Endothelial cell of umbilical vein (primary cell): Measurements from ENCODE around the gene PRDM16. TPM values are rescaled to one million over a fixed set of nuclear protein-coding genes. Genes with fewer than 3 reads are reported as not detected.

Source experiments
- BruUV-seq: library from RNA; stranded (reverse); fragments of 400-500 nt; replicated peaks from 2 replicates; lab custom pipeline; 2021; lab: Mats Ljungman, UMichigan
- CTCF ChIA-PET: fragments of 300-600, 350-600 bp; sonication (Branson Sonifier 250); formaldehyde crosslinking; loops from one replicate; lab custom pipeline; 2021; ENCODE audit warnings: antibody characterized with exemption, inconsistent platforms; lab: Charles Lee
- POLR2A ChIA-PET: fragments of 300-600, 350-600 bp; sonication (Branson Sonifier 250); formaldehyde crosslinking; loops from one replicate; lab custom pipeline; 2021; ENCODE audit warnings: antibody characterized with exemption, inconsistent platforms; lab: Charles Lee
- DNase-seq: peaks from one replicate; pipeline ENCODE4 v3.0.0-alpha.2; 2011; ENCODE audit warnings: low read depth, low spot score
- FAIRE-seq: peaks from 2 replicates; lab custom pipeline; 2011; peaks lifted over from hg19 to GRCh38; lab: Jason Lieb, UNC
- H2AFZ ChIP-seq: 2 replicates; pipeline ENCODE4 v1.6.0; 2012; ENCODE audit warnings: low read depth, low read length, control low read depth, inconsistent platforms
- H3K27ac ChIP-seq: 2 replicates; pipeline ENCODE4 v1.5.1; 2011; ENCODE audit warnings: low read depth, mild to moderate bottlenecking, control low read depth, low read length, moderate library complexity; ENCODE audit not compliant: insufficient read depth
- H3K27me3 ChIP-seq, 2 experiments: 2 replicates each; pipeline versions ENCODE4 v1.6.0 to v1.6.1; 2011; ENCODE audit warnings: low read length in 2 of 2, mixed read lengths in 1 of 2; ENCODE audit not compliant: control insufficient read depth in 2 of 2, insufficient read depth in 2 of 2
- H3K36me3 ChIP-seq, 2 experiments: 2 replicates in 1 of 2; 3 replicates in 1 of 2; pipeline ENCODE4 v1.5.1; 2011; ENCODE audit warnings: low read length in 2 of 2, mild to moderate bottlenecking in 1 of 2, moderate library complexity in 1 of 2; ENCODE audit not compliant: control insufficient read depth in 2 of 2, insufficient read depth in 2 of 2; ENCODE audit errors: extremely low read depth in 1 of 2
- H3K4me1 ChIP-seq: 3 replicates; pipeline ENCODE4 v1.5.1; 2011; ENCODE audit warnings: mild to moderate bottlenecking, low read length; ENCODE audit not compliant: control insufficient read depth, insufficient read depth; ENCODE audit errors: extremely low read depth
- H3K4me2 ChIP-seq: 2 replicates; pipeline ENCODE4 v1.6.1; 2011; ENCODE audit warnings: low read length, control low read depth, mixed read lengths; ENCODE audit not compliant: insufficient read depth
- H3K4me3 ChIP-seq, 3 experiments: fragments of 200-600 bp in 1 of 3; sonication (generic), shearing (Covaris generic) in 1 of 3; replicated peaks in 1 of 3; 2 replicates each; pipeline ENCODE4 v1.5.1; 2011 to 2016; ENCODE audit warnings: control low read depth in 3 of 3, low read length in 3 of 3, mild to moderate bottlenecking in 2 of 3, inconsistent platforms in 1 of 3, low read depth in 1 of 3, moderate library complexity in 1 of 3; ENCODE audit not compliant: insufficient read depth in 1 of 3
- H3K79me2 ChIP-seq: 2 replicates; pipeline ENCODE4 v1.6.0; 2012; ENCODE audit warnings: low read length, inconsistent platforms; ENCODE audit not compliant: control insufficient read depth, insufficient read depth
- H3K9ac ChIP-seq: replicated peaks from 2 replicates; pipeline ENCODE3; 2011; ENCODE audit warnings: low read length, control low read depth; ENCODE audit not compliant: insufficient read depth; ENCODE audit errors: extremely low read depth
- H3K9me1 ChIP-seq: replicated peaks from 3 replicates; pipeline ENCODE4 v1.6.0; 2011; ENCODE audit warnings: mild to moderate bottlenecking, low read length; ENCODE audit not compliant: control insufficient read depth, insufficient read depth; ENCODE audit errors: extremely low read depth
- H3K9me3 ChIP-seq: replicated peaks from 2 replicates; pipeline ENCODE4 v1.5.1; 2012; ENCODE audit warnings: low read length, inconsistent platforms; ENCODE audit not compliant: control insufficient read depth, insufficient read depth
- H4K20me1 ChIP-seq: replicated peaks from 2 replicates; pipeline ENCODE3; 2011; ENCODE audit warnings: mild to moderate bottlenecking, low read length; ENCODE audit not compliant: control insufficient read depth, insufficient read depth; ENCODE audit errors: extremely low read depth
- CTCF ChIP-seq, 2 donors: IDR thresholded peaks; 1 replicate in 1 of 2; 2 replicates in 1 of 2; pipeline ENCODE4 v1.5.1; 2011; ENCODE audit warnings: low read length in 2 of 2, mild to moderate bottlenecking in 2 of 2, moderate library complexity in 2 of 2, control low read depth in 1 of 2, inconsistent platforms in 1 of 2, low read depth in 1 of 2; ENCODE audit not compliant: insufficient read depth in 1 of 2; ENCODE audit errors: extremely low read depth in 1 of 2
- EZH2 ChIP-seq: IDR thresholded peaks from 2 replicates; pipeline ENCODE4 v1.6.1; 2012; ENCODE audit warnings: borderline replicate concordance, low read depth, mild to moderate bottlenecking, moderate library complexity, low read length, inconsistent platforms; ENCODE audit not compliant: severe bottlenecking
- FOS ChIP-seq: IDR thresholded peaks from 2 replicates; pipeline ENCODE4 v1.6.1; 2011; ENCODE audit warnings: mild to moderate bottlenecking, low read length, moderate library complexity, borderline replicate concordance; ENCODE audit not compliant: insufficient read depth
- GATA2 ChIP-seq: IDR thresholded peaks from 2 replicates; pipeline ENCODE4 v1.7.0; 2011; ENCODE audit warnings: low read depth, mild to moderate bottlenecking, moderate library complexity, mixed read lengths, low read length; ENCODE audit not compliant: insufficient read length, insufficient read depth
- JUN ChIP-seq: IDR thresholded peaks from 2 replicates; pipeline ENCODE4 v1.6.1; 2011; ENCODE audit warnings: borderline replicate concordance, low read depth; ENCODE audit not compliant: insufficient read length, insufficient read depth
- MAX ChIP-seq: IDR thresholded peaks from 2 replicates; pipeline ENCODE4 v1.6.1; 2011; ENCODE audit not compliant: insufficient read depth, insufficient read length
- MYC ChIP-seq: IDR thresholded peaks from one replicate; pipeline ENCODE4 v1.6.1; 2011; ENCODE audit warnings: mild to moderate bottlenecking, low read depth, low read length
- POLR2A ChIP-seq: IDR thresholded peaks from 2 replicates; pipeline ENCODE4 v1.6.1; 2012; ENCODE audit warnings: low read depth, mild to moderate bottlenecking, control low read depth, low read length
- POLR2AphosphoS5 ChIP-seq: IDR thresholded peaks from 2 replicates; pipeline ENCODE4 v1.6.1; 2012; ENCODE audit warnings: low read depth, mild to moderate bottlenecking, control low read depth, low read length, moderate library complexity; ENCODE audit not compliant: insufficient read depth
- dilution Hi-C: fragments of 300-500 bp; cut with MboI; formaldehyde crosslinking; loops from one replicate; pipeline ENCODE4 v1.15.0; 2019; ENCODE audit warnings: low sequenced_read_pairs; ENCODE audit not compliant: extremely low pct_ligation_motif_present
- intact Hi-C: fragments of 100-400 bp; cut with micrococcal nuclease; formaldehyde crosslinking; loops from one replicate; pipeline ENCODE4 v1.10.0; 2022
- polyA plus RNA-seq, 4 experiments: library from polyadenylated mRNA; depleted of rRNA in 3 of 4; stranded (reverse) in 3 of 4; unstranded in 1 of 4; fragments of >200 nt; gene quantifications; 2 replicates each; pipeline versions ENCODE4 v1.2.1 to v1.2.3, GENCODE V29; 2011 to 2012; ENCODE audit warnings: missing spikeins in 1 of 4
- total RNA-seq: library from RNA; stranded (reverse); gene quantifications from 2 replicates; pipeline ENCODE4 v1.2.3, GENCODE V29; 2021

The PRDM16 gene
- total and polyA plus RNA-seq, 2 donors (not counting 3 experiments of a cell fraction or from before 2014, with no cell fraction given) = not detected

GRCh38 chr1:3206696-3207095 is 137.7 kb downstream of the PRDM16 start:
- FAIRE-seq (no peak), DNase-seq (no peak)
- no peaks in the 10 kb centered on the region for H3K79me2 ChIP-seq
- CTCF ChIA-PET = no interaction called here
- H3K9me1 ChIP-seq = no peaks in the 10 kb centered on the region
- no peak overlapping the region for H2AFZ ChIP-seq
- H4K20me1 ChIP-seq = no peaks in the 10 kb centered on the region
- TF ChIP-seq GATA2 (no peak), POLR2A (no peak), CTCF (IDR thresholded peaks at IDR 0.05; ENCODE audit: extremely low read depth in 1 of 2, insufficient read depth in 1 of 2, low read depth in 1 of 2, low read length in 2 of 2) (no peak), EZH2 (no peak), FOS (no peak), POLR2AphosphoS5 (no peak), JUN (no peak), MAX (no peak), MYC (no peak)
- no peak overlapping the region for H3K4me2 ChIP-seq
- H3K27me3 ChIP-seq = no peaks in the 10 kb centered on the region
- H3K36me3 ChIP-seq = no peaks in the 10 kb centered on the region
- dilution Hi-C loops = no loop called here
- no peaks in the 10 kb centered on the region for H3K9me3 ChIP-seq
- no peak overlapping the region for H3K27ac ChIP-seq
- no peak overlapping the region for H3K4me3 ChIP-seq
- H3K9ac ChIP-seq = no peak overlapping the region
- no peaks in the 10 kb centered on the region for H3K4me1 ChIP-seq
- POLR2A ChIA-PET = no interaction called here
- no TSS peak for BruUV-seq
- intact Hi-C loops = no loop called here
